A172 (cell line): ENCODE measurements around the gene TECRL. TPM values are rescaled to one million over a fixed set of nuclear protein-coding genes. Genes with fewer than 3 reads are reported as not detected.
A peak's percentile ranks its signal among the peaks of the same experiment; 100 is the strongest.

Experiments
- DNase-seq: peaks from one replicate; pipeline ENCODE4 v3.0.0-alpha.2; 2015; ENCODE audit warnings: low spot score
- total RNA-seq: library from RNA; depleted of rRNA; stranded (reverse); fragments of >200 nt; shearing (Covaris generic); gene quantifications from 2 replicates; pipeline ENCODE4 v1.2.3, GENCODE V29; 2014

The TECRL gene
- total RNA-seq, 1 experiment from 2014 or later: not detected

DNA sequence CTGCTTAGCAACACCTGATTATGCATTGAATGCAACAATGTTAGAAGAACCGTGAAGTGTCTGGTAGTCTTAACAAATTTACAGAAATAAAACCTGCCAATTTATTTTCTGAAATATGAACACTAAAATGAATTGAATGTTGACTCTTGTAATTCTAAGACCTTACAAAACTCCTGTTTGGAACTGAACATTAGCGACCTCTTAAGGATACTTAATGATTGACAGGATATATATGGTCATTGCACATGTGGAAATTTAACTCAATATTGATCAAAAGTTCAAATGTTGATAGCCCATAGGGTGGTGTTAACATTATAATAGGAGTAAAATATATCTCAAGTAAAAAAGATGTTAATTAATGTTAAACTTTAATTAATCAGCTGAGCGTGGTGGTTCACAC, 79.1 kb downstream of the TECRL start:
- no peak for DNase-seq

DNA sequence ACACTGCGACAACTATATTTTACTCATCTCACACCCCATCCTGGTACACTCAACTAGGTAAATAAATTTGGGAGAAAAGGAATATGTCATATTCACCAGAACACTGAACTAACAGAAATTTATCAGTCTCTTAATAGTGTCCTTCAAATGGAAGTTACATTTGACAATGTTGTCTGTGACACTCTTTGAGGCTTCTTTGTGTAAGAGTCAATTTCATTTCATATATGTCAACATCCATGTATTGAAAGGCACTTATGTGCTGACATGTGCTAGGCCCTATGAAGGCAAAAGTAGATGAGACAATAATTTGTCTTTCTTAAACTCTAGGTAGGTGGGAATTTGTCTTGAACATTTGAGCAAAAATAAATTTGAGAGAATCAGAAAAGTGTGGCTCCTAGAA, 82.0 kb downstream of the TECRL start:
- DNase-seq: no peak

DNA sequence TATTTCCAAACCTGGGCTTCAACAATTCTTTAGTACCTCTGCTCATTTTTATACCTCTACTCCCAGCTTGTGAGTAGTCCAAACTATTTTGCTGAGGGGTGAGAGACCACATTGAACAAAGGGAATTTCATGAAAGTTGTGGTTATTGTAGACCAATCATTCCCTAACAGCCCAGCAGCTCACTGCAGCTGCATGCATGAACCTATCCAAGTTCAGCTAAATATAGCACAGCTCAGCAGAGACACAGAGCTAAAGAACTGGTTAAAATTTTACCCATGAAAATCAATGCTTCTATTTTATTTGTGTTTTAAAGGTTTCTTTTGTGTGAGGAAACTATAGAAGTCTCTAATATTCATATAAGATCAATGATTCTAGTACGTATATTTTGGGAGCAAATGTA, 82.7 kb downstream of the TECRL start:
- DNase-seq: no peak

DNA sequence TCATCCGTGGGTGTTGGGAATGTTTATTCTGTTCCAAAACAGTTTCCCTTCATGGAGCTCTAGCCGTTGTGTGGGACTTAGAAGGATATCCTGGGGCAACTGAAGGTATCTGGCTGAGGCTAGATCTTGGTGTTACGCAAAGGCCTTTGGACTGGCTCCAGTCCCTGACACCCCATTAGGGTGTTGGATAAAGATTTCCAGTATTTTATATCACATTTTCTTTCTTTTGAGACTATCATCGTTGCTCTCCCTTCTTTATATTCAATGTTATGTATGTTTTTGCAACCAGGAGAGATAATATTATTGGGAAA, 103.0 kb downstream of the TECRL start:
- DNase-seq: no peak

DNA sequence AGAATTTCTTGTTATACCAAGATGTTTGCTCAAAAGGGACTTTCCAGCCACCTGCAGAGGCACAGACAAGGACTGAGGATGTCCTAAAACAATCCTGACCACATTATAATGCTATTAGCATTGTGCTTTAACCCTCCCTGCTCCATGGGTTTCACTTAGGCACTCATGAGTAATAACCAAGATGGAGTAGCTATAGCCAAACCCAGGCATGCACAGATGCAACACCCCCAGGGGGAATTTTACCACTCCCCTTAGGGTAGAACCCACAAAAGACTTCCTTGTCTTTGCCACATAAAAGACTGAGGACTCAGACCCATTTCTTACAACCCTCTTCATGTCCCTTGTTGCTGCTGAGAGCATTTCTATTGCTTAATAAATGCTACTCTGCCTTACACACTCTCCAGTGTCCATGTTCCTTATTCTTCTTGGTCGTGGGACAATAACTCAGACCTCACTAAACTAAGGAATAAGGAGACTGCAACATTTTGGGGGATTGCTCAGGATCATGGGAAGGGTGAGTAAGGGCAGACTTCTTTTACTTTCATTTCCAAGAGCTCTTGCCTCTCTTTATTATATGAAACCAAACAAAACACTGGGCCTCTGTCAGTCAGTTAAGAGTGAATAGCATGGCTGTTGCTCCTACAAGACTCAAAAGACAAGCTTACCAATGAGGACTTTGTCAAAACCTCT, 103.5 kb downstream of the TECRL start:
- DNase-seq: no peak

DNA sequence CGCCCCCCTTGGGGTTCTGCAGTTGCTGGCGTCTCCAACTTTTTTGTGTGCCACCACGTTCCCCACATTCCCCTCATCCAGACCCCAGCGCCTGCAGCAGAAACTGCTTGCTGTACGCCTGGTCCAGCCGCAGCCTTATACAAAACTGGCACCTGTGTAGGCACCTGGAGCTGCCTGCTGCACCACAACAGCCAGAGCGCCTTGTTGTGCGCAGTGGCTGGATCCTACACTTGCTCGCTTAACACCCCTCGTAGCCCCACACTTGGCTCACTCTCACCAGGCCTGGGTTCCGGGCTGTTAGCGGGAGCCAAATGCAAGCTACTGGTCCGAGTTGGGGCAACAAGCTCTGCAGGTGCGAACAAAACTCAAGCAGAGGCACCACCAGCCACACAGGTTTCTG, 136.8 kb downstream of the TECRL start:
- no peak for DNase-seq

DNA sequence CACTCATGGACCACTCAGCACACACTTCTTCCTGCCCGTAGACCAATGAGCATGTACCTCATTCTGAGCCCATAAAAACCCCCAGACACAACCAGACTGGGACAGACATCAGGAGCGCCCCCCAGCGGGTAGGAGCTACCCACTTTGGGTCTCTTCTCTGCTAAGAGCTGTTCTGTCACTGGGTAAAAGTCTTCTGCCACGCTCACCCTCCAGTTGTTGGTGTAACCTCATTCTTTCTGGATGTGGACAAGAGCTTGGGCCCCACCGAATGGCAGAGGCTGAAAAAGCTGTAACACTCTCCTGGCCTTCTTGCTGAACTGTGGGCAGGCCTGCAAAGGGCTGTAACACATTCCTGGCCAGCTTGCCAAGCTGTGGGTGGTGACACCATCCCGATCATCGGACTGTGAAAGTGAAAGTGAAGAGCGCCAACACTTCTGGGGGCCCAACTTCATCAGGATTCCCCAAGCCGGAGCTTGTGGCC, 137.6 kb downstream of the TECRL start:
- peak; percentile 74 for DNase-seq

DNA sequence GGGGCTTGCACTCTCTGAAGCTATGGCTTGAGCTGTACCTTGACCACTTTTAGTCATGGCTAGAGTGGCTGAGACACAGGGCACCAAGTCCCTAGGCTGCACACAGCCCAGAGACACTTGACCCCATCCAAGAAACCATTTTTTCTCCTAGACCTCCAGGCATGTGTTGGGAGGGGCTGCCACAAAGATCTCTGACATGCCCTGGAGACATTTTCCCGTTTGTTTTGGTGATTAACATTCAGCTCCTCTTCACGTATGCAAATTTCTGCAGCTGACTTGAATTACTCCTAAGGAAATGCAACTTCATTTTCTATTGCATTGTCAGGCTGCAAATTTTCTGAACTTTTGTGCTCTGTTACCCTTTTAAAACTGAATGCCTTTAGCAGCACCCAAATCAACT, 142.6 kb downstream of the TECRL start:
- DNase-seq: no peak

DNA sequence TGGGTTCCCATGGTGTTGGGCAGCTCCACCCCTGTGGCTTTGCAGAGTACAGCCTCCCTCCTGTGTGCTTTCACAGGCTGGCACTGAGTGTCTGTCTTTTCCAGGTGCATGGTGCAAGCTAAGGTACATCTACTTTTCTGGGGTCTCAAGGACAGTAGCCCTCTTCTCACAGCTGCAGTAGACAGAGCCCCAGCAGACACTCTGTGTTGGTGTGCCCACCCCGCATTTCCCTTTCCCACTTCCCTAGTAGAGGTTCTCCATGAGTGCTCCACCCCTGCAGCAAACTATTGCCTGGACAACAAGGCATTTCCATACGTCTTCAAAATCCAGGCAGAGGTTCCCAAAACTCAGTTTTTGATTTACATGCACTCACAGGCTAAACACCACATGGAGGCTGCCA, 143.0 kb downstream of the TECRL start:
- no peak for DNase-seq

DNA sequence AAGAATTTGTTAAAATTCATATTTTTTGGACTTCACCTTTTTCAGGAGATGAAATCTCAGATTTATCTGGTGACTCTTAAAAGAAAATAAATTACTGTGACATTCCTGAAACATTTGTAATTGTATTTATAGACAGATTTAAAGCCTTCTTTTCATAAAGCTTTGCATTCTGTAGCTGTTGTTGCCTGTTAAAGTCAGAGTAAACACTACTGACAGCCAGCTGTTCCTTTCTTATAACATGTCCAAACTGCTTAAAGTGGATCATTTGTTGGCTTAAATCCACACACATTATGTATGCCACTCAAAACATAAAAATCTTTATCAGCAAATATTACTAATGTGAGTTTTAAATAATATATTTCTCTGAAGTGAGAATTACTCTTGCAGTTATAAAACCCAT, 157.5 kb downstream of the TECRL start:
- DNase-seq: no peak

DNA sequence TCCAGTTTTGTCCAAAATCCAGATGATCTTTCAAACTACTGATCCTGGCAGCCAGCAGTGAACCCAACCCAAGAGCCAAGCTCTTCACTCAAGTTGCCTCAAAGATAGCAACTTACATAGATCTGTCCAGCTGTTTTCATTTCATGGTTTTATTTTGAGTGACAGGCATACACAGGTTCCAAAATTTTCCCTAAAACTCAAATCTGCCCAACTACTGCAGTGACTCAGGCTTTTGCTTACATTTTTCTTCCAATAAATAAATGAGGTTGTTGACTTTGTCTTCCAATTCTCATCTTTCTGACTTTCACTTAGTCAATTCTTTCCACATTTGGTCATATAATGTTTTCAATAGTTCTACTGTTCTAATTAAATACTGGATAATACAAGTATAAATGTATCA, 158.8 kb downstream of the TECRL start:
- DNase-seq: no peak

DNA sequence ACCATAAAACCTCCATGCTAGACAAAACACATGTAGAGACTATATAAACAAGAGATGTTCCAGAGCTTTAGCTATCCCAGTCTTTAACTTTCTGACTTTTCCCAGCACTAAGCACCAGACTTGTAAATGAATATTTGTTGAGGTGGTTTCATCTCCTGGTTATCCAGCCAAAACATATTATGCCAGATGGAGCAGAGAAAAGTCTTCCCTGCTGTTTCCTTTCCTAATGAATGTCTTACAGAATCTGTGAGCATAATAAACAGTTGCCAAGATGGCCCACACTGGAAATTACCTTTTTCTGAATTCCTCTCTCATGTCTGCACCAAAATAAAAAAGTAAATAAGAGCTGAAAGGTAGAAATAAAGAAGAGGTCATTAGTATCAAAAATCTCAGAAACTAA, 159.2 kb downstream of the TECRL start:
- no peak for DNase-seq

DNA sequence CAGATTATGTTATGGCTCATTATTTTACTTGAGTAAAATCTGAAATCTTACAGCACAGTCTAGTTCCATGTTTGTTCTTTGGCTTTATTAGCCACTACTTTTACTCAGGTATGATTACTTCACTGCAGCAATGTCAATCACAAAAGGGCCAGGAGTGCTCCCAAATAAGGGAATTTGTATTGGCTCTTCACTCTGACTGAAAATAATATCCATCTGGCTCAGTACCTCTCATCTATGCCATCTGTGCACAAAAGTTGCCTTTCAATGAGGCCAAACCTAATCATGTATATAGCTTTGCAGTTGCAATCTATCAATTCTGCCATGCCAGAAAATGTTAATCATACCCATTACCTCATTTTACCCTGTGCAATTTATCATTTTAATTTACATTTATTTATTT, 161.1 kb downstream of the TECRL start:
- DNase-seq: no peak

DNA sequence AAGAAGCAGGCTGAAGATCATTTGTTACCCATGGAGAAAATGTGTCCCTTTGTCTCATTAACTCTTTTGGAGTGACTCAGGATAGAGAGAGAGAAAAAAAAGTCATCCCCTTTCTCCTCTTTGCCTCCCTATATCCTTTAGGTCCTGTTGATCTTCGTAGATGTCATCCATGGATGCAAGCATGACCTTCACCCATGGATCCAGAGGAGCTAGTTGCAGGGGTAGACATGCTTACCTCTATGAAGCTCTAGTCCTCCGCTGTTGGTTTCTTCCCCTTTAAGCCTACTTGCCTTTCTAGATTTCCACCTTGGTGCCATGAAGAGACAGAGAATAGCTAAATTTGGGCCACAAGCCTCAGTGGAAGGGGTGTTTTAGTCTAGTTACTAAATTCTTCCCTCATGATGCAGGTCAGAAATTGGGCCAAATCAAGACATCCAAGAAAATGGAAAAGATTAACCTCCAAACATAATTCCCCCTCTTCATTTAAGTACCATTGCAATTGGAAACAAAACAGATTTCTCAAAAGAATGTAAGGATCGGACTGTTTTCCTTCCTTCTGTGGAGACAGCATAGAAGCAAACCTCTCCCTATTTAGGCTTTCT, 178.4 kb downstream of the TECRL start:
- DNase-seq: no peak
